NCI-H2196 (cell line): ENCODE results near the gene ARHGEF7.
A peak's percentile ranks its signal among the peaks of the same experiment; 100 is the strongest.

Experiments
- DNase-seq: peaks from one replicate; lab custom pipeline; 2025; ENCODE audit not compliant: unreplicated experiment; lab: John Stamatoyannopoulos, UW

ARHGEF7 gene

DNA sequence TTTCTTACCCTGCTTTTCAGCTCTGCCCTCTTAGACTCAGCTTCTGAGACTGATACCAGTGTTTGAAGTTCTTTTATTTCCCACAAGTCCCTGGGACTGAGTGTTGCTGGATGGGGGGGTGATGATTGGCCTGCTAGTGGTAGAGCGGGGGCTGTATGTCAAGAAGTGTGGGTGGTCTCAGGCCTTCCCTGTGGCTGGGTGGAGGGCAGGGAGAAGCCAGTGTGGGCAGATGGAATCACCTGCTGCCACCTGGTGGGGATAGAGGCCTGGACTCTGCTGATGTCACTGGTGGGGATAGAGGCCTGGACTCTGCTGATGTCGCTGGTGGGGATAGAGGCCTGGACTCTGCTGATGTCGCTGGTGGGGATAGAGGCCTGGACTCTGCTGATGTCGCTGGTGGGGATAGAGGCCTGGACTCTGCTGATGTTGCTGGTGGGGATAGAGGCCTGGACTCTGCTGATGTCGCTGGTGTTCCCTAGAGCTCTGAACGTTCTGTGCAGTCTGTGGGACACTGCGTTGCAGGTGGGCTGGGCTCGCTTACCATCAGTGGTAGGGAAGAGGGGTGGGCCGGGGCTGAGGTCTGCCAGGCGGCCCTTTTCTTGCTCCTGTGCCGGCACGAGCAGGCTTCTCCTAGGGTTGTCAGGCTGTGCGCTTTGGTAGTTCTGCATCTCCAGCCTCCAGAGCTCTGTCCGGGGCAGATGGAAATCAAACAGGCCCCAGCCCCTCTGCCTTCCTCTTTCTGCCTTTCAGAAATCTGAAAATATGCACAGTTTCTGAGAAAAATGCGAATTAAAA lies 101.3 kb downstream of the ARHGEF7 start:
- peak; percentile 35 for DNase-seq

DNA sequence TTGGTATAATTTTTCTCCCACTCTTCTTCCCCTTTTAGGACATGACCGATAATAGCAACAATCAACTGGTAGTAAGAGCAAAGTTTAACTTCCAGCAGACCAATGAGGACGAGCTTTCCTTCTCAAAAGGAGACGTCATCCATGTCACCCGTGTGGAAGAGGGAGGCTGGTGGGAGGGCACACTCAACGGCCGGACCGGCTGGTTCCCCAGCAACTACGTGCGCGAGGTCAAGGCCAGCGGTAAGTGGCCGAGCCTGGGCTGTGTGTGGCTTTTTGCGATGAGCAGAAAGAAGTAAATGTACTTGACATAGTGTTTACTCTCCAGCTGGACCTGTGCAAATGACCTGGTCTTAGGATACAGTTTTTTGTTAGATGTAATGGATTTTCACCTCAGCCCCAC lies 102.5 kb downstream of the ARHGEF7 start:
- DNase-seq = no peak

DNA sequence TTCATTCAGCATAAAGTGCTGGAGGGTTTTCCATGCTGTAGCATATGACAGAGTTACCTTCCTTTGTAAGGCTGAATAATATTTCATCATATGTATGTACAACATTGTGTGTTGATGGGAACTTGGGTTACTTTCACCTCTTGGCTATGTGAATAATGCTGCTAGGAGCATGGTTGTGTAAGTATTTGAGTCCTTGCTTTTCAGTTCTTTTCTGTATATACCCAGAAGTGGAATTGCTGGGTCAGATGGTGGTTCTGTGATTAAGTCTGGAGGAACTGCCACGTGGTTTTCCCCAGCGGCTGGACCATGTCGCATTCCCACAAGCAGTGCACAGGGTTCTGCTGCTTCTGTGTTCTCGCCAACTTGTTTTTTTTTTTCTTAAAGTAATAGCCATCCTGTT lies 104.2 kb downstream of the ARHGEF7 start:
- DNase-seq = no peak

DNA sequence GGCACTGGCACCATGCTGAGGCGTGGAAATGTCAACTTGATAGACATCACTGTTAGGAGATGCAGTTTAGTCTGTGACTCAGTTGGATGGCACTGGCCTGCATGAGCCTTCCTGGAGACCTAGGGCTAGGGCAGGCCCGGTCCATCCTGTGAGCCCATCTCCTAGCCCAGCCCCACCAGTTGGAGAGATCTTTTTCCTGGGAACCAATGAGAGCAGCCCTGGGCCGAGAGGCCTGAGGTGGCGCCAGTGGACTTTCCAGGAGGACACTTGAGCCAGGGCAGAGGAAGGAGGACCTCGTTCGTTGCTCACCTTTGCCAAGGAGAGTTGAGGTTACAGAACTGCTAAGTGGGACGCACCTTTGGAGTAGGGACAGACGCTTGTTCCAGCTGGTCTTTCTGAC lies 104.8 kb downstream of the ARHGEF7 start:
- no peak for DNase-seq

DNA sequence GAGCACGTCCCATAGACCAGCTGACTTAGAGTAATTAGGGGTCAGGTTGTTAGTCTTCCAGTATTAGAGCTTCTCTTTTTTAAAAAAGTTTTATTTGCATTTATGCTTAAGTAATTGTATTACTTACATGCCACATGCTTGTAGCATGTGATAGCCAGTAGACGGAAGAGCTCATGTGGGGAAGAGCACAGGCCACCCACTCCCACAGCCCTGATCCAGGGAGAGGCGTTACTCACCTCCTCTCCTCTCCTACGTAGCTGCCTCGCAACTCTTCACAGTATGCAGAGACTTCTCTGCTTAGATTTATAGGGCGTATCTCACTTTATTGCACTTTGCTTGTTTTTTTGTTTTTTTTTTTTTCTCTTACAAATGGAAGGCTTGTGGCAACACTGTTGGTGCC lies 110.1 kb downstream of the ARHGEF7 start:
- DNase-seq = no peak

DNA sequence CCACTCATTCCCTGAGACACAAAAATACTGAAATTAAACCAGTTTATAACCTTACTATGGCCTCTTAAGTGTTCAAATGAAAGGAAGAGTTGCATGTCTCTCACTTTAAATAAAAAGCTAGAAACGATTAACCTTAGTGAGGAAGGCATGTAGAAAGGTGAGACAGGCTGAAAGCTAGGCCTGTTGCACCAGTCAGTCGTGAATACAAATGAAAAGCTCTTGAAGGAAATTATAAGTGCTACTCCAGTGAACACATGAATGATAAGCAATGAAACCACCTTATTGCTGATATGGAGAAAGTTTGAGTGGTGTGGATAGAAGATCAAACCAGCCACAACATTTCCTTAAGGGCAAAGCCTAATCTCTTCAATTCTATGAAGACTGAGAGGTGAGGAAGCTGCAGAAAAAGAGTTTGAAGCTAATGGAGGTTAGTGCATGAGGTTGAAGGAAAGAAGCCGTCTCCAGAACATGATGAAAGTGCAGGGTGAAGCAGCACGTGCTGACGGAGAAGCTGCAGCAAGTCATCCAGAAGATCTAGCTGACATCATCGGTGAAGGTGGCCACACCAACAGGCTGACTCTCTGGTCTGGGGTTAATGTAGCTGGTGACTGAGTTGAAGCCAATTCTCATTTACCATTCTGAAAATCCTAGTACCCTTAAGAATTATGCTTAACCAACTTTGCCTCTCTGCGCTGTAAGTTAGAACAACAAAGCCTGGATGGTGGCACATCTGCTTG lies 110.9 kb downstream of the ARHGEF7 start:
- DNase-seq = no peak

DNA sequence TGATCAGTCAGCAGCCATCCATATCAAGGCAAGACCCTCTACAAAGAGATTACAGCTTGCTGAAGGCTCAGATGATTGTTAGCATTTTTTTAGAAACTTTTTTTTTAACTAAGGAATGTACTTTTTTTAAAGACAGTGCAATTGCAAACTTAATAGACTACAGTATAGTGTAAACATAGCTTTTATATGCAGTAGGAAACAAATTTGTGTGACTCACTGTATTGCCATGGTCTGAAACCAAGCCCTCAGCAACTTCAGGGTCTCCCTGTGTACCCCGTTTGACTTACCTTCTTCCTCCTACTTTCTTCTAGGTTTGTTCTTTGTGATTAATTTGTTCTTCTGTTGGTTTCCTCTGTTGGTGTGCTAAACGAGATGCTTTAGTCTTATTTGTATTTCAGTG lies 112.3 kb downstream of the ARHGEF7 start:
- DNase-seq = no peak

DNA sequence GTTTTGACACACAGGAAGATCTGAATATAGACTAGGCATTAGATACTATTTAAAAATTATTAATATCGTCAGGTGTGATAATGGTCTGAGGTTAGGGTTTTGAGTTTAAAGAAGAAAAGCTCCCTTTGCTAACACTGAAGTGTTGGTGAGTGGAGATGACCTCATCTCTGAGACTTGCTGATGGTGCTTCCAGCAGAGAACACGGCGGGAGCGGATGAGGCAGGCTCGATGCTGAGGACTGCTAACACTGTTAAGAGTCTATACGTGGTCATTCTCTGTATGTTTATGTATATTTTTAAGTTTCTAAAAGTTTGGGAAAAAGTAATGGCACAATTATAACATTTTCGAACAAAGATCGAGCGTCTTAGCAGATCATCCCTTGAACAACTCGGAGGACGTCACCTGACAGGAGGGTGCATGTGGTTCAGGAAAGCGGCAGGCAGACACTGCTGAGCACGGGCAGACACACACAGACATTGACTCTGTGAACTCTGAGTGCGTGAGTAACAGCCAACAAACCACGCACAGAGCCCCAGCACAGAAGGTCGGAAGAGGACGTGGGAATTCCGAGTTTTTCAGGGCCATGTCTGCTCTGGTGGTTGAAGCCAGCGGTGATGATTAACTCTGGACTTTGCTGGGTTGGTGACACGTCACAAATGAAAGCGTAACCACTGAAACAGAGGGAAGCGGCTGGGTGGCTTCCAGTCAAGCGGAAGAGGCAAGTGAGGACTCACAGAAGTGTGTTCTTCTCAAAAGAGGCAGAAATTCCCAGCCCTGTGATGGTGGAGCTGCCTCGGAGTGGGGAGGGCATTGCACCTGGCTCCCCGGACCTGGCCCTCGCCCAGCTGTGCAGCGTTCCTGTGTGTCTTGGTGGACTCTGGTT lies 113.4 kb downstream of the ARHGEF7 start:
- DNase-seq = no peak

DNA sequence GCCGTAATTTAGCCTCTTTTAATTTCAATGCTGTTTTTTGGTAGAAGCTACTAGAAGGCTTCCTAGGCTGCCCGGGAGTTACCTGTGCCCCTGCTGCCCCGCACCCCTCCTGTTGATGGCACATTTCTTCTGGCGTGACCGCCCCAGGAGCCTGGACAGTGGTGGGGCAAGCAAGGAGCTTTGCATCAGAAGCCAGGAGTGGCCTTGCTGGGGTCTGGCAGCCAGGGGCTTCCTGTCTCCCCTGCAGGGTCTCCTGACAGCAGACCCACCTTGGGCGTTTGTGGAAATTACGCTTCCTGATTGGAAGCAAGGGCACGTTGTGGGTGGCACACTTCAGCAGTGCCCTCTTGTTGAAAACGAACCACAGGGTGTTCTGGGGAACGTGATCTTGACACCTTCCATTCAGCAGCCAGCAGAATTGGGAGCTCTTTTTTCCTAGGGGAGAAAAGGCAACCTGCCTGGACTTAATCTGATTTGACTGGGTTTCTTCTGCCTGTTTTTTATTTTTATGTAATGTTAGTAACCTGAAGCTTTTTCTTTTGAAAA lies 115.3 kb downstream of the ARHGEF7 start:
- no peak for DNase-seq

DNA sequence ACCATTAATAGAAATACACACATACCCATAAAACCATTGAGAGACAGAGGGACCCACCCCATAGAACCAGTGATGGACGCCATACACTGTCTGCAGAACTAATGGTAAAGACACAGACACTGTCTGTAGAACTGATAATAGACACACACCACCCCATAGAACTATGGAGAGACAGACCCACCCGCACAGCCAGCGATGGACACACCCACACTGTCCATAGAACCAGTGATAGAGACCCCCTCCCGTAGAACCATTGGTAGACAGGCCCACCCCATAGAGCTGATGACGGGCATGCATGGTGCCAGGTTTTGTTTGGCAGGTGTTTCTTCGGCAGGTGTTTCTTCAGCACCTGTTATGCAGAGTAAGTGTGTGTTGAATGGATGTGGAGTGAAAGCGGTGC lies 117.1 kb downstream of the ARHGEF7 start:
- DNase-seq = no peak

DNA sequence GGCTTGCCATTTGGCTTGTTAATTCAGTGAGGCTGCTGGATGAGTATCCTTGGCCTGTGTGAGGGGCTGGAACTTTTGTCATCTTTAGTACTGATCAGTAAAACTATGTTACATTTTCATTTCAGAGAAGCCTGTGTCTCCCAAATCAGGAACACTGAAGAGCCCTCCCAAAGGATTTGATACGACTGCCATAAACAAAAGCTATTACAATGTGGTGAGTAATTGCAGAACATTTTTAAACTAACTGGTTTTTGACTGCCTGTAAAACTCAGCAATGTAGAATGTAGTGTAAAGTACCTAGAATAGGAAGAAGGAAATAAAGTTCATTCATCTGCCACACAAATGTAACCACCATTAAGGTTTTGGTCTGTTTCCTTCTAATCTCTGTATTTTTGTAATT lies 118.0 kb downstream of the ARHGEF7 start:
- DNase-seq = no peak

DNA sequence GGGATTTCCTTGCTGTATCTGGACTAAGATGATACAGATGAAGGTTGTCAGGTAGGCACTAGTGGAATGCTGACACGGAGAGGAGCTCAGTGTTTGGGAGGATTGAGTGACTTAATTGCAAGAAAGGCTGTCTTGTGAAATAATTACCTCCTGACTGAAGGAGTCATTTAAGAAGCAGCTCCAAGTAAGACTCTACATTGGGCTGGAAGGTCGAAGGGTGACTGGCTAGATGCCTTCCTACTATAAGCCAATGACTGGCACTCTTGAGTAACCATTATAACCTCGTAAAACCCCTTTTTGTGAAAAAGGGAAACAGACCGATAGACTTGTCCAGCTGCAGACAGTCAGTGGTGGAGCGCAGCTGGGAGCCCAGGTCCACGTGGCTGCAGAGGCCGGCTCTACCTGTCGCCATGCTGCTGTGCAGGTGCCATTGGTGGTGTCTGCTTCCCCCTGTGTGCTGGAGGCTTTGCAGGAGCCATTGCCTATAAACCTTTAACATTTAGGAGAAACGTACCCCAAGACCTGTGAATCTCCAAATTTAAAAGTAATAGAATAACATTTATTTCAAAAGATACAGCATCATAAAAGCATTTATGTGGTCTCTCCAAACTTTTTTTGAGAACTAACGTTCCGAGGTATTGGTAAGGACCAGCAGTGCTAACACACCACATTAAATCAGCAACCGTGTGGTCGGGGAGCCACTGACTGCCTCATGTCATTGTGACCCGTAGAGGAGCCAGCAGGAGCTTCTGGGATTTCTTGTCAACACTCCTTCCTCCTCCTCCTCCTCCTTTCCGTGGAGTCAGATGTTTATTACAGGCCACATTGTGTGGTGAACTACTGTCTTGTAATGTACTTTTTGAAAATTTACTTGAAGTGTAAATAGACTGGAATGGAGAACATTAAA lies 124.9 kb downstream of the ARHGEF7 start:
- no peak for DNase-seq

DNA sequence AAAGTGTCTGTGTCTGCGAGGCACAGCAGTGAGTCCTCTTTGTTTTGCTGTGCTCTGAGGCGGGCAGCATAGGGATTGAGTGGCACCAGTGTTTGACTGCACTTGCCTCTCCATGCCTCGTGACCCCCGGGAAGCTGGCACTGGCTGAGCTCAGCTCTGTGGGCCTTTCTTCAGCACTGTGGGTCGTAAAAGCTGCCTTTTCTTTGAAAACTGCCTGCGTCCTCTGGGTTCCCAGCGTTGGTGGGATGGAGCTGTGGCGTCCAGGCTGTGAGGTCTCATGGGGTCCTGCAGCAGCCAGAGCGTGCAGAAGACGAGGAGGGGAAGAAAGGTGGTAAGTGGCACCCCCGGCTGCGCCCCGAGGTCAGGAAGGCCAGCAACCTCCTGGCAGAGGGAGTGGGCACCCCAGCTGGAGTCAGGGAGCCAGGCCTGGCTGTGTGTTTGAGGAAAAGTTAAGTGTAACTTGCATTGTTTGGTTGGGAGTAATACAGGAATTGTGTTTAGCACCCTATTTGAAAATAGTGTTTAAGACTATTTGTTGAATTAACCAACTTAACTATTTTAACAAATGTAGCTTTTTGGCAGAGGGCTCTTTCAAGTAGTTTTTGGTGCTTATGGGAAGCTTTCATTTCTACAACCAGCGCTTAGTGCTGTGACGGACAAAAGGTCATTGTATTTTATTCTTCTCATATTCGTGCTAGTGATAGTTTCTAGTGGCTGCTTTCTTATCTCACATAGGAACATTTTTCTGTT lies 126.1 kb downstream of the ARHGEF7 start:
- no peak for DNase-seq

DNA sequence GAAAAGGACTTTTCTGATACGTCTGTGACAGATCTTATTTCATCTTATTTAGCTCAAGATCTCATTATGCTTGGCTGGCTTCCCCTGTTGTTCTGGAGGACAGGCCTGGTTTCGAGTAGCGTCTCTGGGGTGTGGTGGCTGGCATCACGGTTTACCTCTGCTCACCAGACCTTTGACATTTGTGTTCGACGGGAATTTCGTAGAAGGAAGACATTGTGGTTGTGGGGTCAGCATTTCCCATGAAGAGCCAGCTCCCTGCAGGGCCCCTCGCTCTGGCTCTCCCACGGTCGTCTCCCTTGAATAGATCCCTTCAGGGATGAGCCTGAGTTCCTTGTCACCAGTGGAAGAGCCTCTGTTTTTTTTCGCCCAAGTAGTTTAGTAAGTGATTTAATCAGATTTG lies 126.8 kb downstream of the ARHGEF7 start:
- no peak for DNase-seq

DNA sequence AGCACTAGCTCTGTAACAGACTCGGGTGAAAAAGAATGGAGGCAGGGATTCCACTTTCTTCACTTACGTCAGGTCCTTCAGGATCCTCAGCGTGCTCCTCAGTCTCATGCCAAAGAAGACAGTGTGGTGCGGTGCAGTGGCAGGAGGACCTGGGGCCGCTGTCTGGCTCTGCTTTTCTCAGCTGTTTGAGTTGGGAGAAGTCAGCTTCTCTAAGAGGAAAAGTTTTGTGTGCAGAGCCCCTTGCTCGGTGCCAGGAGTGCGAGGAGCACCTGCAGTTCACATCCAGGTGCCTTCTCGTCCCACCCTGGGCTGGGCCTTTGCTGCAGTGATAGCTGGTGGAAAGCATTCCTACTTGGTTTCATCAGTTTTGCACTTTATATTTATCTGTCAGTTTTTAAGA lies 127.5 kb downstream of the ARHGEF7 start:
- DNase-seq = no peak

DNA sequence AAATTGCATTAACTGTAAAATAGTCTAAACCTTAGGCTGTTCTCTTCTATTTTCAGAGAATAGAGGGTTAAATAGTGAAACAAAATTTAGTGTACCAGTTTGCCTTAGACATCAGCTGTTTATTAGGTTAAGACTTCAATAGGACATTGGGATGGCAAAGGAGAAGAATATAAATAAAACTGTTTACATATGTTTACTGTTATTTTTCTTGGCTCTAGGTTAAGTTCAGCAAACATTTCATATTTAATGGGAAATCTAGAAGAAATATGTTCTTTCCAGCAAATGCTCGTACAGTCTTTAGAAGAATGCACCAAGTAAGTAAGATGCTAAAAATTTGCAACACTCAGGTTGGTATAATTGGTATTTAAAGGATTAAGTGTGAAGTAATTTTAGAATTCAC lies 128.9 kb downstream of the ARHGEF7 start:
- no peak for DNase-seq

DNA sequence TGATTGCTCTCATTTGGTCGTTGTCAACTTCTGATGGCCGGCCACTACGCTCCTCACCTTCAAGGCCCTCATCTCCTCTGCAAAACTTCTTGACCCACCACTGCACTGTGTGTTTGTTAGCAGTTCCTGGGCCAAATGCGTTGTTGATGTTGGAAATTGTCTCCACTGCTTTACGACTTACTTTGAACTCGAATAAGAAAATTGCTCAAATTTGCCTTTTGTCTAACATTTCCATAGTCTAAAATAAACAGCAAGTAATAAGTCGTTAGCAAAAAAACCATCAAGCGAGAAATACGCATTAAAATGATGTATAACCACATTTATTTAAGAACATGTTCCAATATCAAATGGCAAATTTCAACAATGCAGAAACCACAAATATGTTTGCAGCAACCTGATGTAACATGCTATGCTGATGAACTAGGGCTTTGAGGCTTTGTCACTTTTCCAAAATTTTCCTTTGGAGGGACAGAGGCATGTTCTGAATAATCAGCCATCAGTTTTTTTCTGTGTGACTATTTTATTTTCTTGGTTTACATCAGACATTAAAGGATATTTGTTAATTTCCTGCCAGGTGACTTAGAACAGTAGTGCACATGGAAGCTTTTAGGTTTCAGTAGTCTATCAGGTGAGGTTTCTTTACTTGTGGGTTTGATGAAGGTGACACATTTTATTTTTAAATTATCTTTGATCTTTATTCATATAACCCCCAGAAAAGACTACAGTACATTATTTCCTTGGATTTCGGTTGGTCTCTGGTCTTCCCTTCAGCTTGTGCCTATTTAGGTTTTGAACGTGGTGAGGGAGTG lies 130.7 kb downstream of the ARHGEF7 start:
- DNase-seq = no peak

DNA sequence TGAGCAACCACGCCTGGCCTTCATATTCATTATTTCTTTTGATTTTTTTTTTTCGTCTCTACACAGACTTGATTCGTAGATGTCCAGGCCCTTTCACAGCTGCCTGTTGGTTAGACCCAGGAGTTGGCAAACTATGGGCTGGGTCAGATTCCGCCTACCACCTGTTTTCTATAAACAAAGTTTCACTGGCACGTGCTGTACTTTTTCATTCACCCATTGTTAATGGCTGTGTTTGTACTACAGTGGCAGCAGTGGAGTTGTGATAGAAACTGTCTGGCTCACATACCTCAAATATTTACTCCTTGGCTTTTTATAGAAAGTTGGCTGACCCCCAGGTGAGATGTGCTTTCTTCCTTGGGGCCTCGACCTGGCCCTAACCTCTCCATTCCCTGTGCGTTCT lies 132.4 kb downstream of the ARHGEF7 start:
- peak; percentile 26 for DNase-seq

DNA sequence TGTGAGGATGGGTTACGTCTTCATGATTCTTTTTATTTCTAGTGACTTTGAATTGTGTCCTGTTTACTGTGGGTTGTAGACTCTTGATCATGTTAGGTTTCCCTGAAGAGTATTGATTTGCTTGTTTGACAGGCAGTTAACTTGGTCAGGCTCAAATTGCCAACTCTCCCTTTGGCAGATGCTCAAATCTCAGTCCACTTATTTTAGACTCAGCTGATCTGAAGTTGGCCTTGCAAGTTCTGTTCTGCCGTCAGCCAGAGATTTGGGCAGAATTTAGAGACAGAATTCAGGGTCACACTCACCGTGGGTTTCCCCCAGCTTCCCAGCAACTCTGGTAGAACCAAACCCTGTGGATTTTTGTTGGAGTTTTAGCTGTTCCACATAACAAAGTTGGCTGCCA lies 133.7 kb downstream of the ARHGEF7 start:
- no peak for DNase-seq
